Measurements from ENCODE around the gene NISCH. TPM values are rescaled to one million over a fixed set of nuclear protein-coding genes. Genes with fewer than 3 reads are reported as not detected.

The NISCH gene
- total and polyA plus RNA-seq, 2 donors (not counting 1 experiment from before 2014, with no cell fraction given), result 130 to 169 TPM

- no peaks in the 10 kb centered on the region for H3K36me3 ChIP-seq (replicated peaks in 1 of 2; ENCODE audit: control extremely low read depth in 1 of 2, control insufficient read depth in 1 of 2, extremely low read depth in 1 of 2, insufficient read depth in 2 of 2, low read length in 1 of 2)
- H2AFZ ChIP-seq (ENCODE audit: insufficient read depth, low read depth, low read length, poor library complexity, severe bottlenecking), result no peak overlapping the region
- Mint-ChIP-seq H3K27me3 (no peaks in the 10 kb centered on the region), H3K4me3 (no peak overlapping the region), H3K27ac (no peak overlapping the region), H3K4me1 (no peaks in the 10 kb centered on the region), H3K9me3 (ENCODE audit: insufficient read depth) (no peaks in the 10 kb centered on the region)
- ChIA-PET POLR2A (no interaction called here), CTCF (interaction anchor here (0.9 kb wide), 1 partner anchor 100 kb away, joined by 3 read pairs; no protein-coding TSS in a partner anchor)
- intact Hi-C loops (cut with micrococcal nuclease), result no loop called here
- DNase-seq (no peak), ATAC-seq (ENCODE audit: low read depth) (no peak)
- H3K4me3 ChIP-seq (ENCODE audit: control extremely low read depth in 1 of 5, extremely low read depth in 1 of 5, insufficient read depth in 1 of 5, low read depth in 2 of 5, low read length in 4 of 5), result no peak overlapping the region
- no peaks in the 10 kb centered on the region for H3K9me3 ChIP-seq (ENCODE audit: control extremely low read depth in 1 of 3, control insufficient read depth in 2 of 3, insufficient read depth in 1 of 3, low read length in 2 of 3)
- no peaks in the 10 kb centered on the region for H3K4me1 ChIP-seq (ENCODE audit: control insufficient read depth in 2 of 2, insufficient read depth in 2 of 2, low read length in 2 of 2)
- TF ChIP-seq EZH2 (IDR thresholded peaks at IDR 0.05; ENCODE audit: borderline replicate concordance, insufficient read depth, low read depth, low read length, poor library complexity, severe bottlenecking) (no peak), CTCF (IDR thresholded peaks at IDR 0.05) (no peak)
- no peaks in the 10 kb centered on the region for H3K27me3 ChIP-seq (replicated peaks in 1 of 4; ENCODE audit: control extremely low read depth in 1 of 4, control insufficient read depth in 3 of 4, insufficient read depth in 4 of 4, low read length in 3 of 4)
- H3K9ac ChIP-seq (ENCODE audit: low read length), result no peak overlapping the region
- H3K27ac ChIP-seq (ENCODE audit: low read length in 2 of 2), result no peak overlapping the region
- H3K79me2 ChIP-seq (ENCODE audit: control insufficient read depth, insufficient read depth, low read length), result no peaks in the 10 kb centered on the region
- H4K20me1 ChIP-seq (ENCODE audit: control insufficient read depth, insufficient read depth, low read length, poor library complexity, severe bottlenecking), result no peaks in the 10 kb centered on the region
- WGBS (ENCODE audit: insufficient coverage), result 96% methylated on average over 7 of the region's 9 CpGs
- no peak overlapping the region for H3K4me2 ChIP-seq (replicated peaks; ENCODE audit: low read depth, low read length, poor library complexity, severe bottlenecking)
Observed at GRCh38 chr3:52438579-52439425, 16.6 kb upstream of the NISCH start.
